Smooth muscle cell (in vitro differentiated cells): ENCODE measurements around the gene TBCD. TPM values are rescaled to one million over a fixed set of nuclear protein-coding genes. Genes with fewer than 3 reads are reported as not detected.

Experiments
- DNase-seq: peaks from one replicate; lab custom pipeline; 2025; ENCODE audit not compliant: unreplicated experiment; lab: John Stamatoyannopoulos, UW
- H2AFZ ChIP-seq: fragments of 200-600 bp; sonication (generic); 2 replicates; pipeline ENCODE4 v1.6.0; 2016; ENCODE audit warnings: antibody characterized with exemption, low read depth, mild to moderate bottlenecking
- H3F3A ChIP-seq: fragments of 200-600 bp; sonication (generic); 2 replicates; pipeline ENCODE4 v1.6.0; 2017; ENCODE audit warnings: antibody characterized with exemption, low read depth
- H3K27ac ChIP-seq: fragments of 200-600 bp; sonication (generic); 2 replicates; pipeline ENCODE4 v1.5.1; 2016; ENCODE audit warnings: low read depth, mild to moderate bottlenecking
- H3K27me3 ChIP-seq: fragments of 200-600 bp; sonication (generic); 2 replicates; pipeline ENCODE4 v1.6.1; 2016; ENCODE audit warnings: low read depth, mild to moderate bottlenecking
- H3K36me3 ChIP-seq: fragments of 200-600 bp; sonication (generic); 2 replicates; pipeline ENCODE4 v1.5.1; 2016; ENCODE audit warnings: low read depth
- H3K4me1 ChIP-seq: fragments of 200-600 bp; sonication (generic); 2 replicates; pipeline ENCODE4 v1.5.1; 2016; ENCODE audit warnings: low read depth
- H3K4me2 ChIP-seq: fragments of 200-600 bp; sonication (generic); 2 replicates; pipeline ENCODE4 v1.6.0; 2016; ENCODE audit warnings: mild to moderate bottlenecking
- H3K4me3 ChIP-seq: fragments of 200-600 bp; sonication (generic); 2 replicates; pipeline ENCODE4 v1.5.1; 2016; ENCODE audit warnings: mild to moderate bottlenecking
- H3K79me2 ChIP-seq: fragments of 200-600 bp; sonication (generic); 2 replicates; pipeline ENCODE4 v1.6.0; 2016; ENCODE audit warnings: low read depth, mild to moderate bottlenecking
- H3K9ac ChIP-seq: fragments of 200-600 bp; sonication (generic); 2 replicates; pipeline ENCODE4 v1.6.0; 2016; ENCODE audit warnings: low read depth
- H3K9me3 ChIP-seq: fragments of 200-600 bp; sonication (generic); replicated peaks from 2 replicates; pipeline ENCODE4 v1.5.1; 2016; ENCODE audit warnings: low read depth
- H4K20me1 ChIP-seq: fragments of 200-600 bp; sonication (generic); 2 replicates; pipeline ENCODE4 v1.6.0; 2016; ENCODE audit warnings: low read depth
- CTCF ChIP-seq: fragments of 200-600 bp; sonication (generic); IDR thresholded peaks from 2 replicates; pipeline ENCODE4 v1.5.1; 2017; ENCODE audit warnings: borderline replicate concordance, mild to moderate bottlenecking, antibody characterized with exemption; ENCODE audit not compliant: insufficient read depth, poor library complexity, severe bottlenecking
- WGBS: methylation state at CpG from one replicate; pipeline ENCODE4 v1.1.7; 2016; ENCODE audit warnings: low lambda C conversion rate; 5-methylcytosine and 5-hydroxymethylcytosine counted together
- polyA plus RNA-seq: library from polyadenylated mRNA; unstranded; fragments of >200 nt; fragmentation: Nextera tagmentation; extraction: Ambion mirVana; gene quantifications from 2 replicates; pipeline ENCODE4 v1.2.1, GENCODE V29; 2016
- total RNA-seq: library from RNA; depleted of rRNA; stranded (reverse); fragments of >200 nt; gene quantifications from 2 replicates; pipeline ENCODE4 v1.2.3, GENCODE V29; 2014

TBCD gene
- total and polyA plus RNA-seq, 2 experiments from 2014 or later = 29.1 to 38.8 TPM

GRCh38 chr17:82869536-82869935, 117.7 kb downstream of the TBCD start:
- Histone ChIP-seq H2AFZ (no peak overlapping the region), H3K36me3 (no peaks in the 10 kb centered on the region), H3F3A (peaks cover 7% of the 10 kb centered on the region), H3K4me3 (no peak overlapping the region), H3K27me3 (no peaks in the 10 kb centered on the region), H3K79me2 (peaks cover 4% of the 10 kb centered on the region), H3K4me2 (no peak overlapping the region), H3K9ac (no peak overlapping the region), H3K27ac (no peak overlapping the region), H3K9me3 (no peaks in the 10 kb centered on the region), H3K4me1 (peaks cover 15% of the 10 kb centered on the region), H4K20me1 (no peaks in the 10 kb centered on the region)
- WGBS = 94% methylated on average over 11 of the region's 11 CpGs
- TF ChIP-seq CTCF = no peak
- DNase-seq = no peak

- no peak overlapping the region for H3K4me2 ChIP-seq
- no peaks in the 10 kb centered on the region for H3K36me3 ChIP-seq
- peaks cover 7% of the 10 kb centered on the region for H3F3A ChIP-seq
- no peak overlapping the region for H3K9ac ChIP-seq
- no peak overlapping the region for H3K27ac ChIP-seq
- no peak overlapping the region for H3K4me3 ChIP-seq
- no peaks in the 10 kb centered on the region for H3K27me3 ChIP-seq
- no peaks in the 10 kb centered on the region for H4K20me1 ChIP-seq
- no peak overlapping the region for H2AFZ ChIP-seq
- WGBS = 96% methylated on average over 35 of the region's 35 CpGs
- no peaks in the 10 kb centered on the region for H3K9me3 ChIP-seq
- no peak for TF ChIP-seq CTCF
- H3K4me1 ChIP-seq = peaks cover 18% of the 10 kb centered on the region
- DNase-seq = no peak
- H3K79me2 ChIP-seq = peaks cover 2% of the 10 kb centered on the region
Measured at GRCh38 chr17:82870091-82870491, 118.2 kb downstream of the TBCD start.

- Histone ChIP-seq H3K79me2 (no peaks in the 10 kb centered on the region), H3K36me3 (no peaks in the 10 kb centered on the region), H3K4me2 (no peak overlapping the region), H3K9ac (no peak overlapping the region), H3K4me1 (peaks cover 22% of the 10 kb centered on the region), H3F3A (peaks cover 4% of the 10 kb centered on the region), H3K27me3 (no peaks in the 10 kb centered on the region), H4K20me1 (no peaks in the 10 kb centered on the region), H2AFZ (no peak overlapping the region), H3K9me3 (no peaks in the 10 kb centered on the region), H3K4me3 (no peak overlapping the region), H3K27ac (no peak overlapping the region)
- no peak for TF ChIP-seq CTCF
- WGBS = over 99% methylated on average over 14 of the region's 14 CpGs
- DNase-seq = no peak
Measured at GRCh38 chr17:82870541-82870940, 118.7 kb downstream of the TBCD start.

- H4K20me1 ChIP-seq = no peaks in the 10 kb centered on the region
- TF ChIP-seq CTCF = no peak
- no peak overlapping the region for H3K4me3 ChIP-seq
- H3K36me3 ChIP-seq = no peaks in the 10 kb centered on the region
- H3F3A ChIP-seq = peaks cover 4% of the 10 kb centered on the region
- no peaks in the 10 kb centered on the region for H3K79me2 ChIP-seq
- no peak for DNase-seq
- no peaks in the 10 kb centered on the region for H3K9me3 ChIP-seq
- H3K9ac ChIP-seq = no peak overlapping the region
- no peak overlapping the region for H3K27ac ChIP-seq
- no peak overlapping the region for H2AFZ ChIP-seq
- no peak overlapping the region for H3K4me2 ChIP-seq
- H3K27me3 ChIP-seq = no peaks in the 10 kb centered on the region
- peaks cover 23% of the 10 kb centered on the region for H3K4me1 ChIP-seq
- WGBS = 95% methylated on average over 31 of the region's 31 CpGs
Measured at GRCh38 chr17:82871056-82871775, 119.4 kb downstream of the TBCD start.
